ENCODE results near the gene ADAM12.
"Not testable (repeated sequence)": the region's sequence is repeated elsewhere in the genome, so short reads cannot be mapped to it uniquely, and the experiment has no call there.

GRCh38 chr10:125970077-125970630 lies 418.1 kb downstream of the ADAM12 start:
- TF ChIP-seq CTCF, POLR2A (IDR thresholded peaks at IDR 0.05): not testable (repeated sequence)

Measured in adrenal gland (tissue), 5 donors.